RPMI8226 (cell line): ENCODE results near the gene MT1M.
"Not testable (repeated sequence)": the region's sequence is repeated elsewhere in the genome, so short reads cannot be mapped to it uniquely, and the experiment has no call there.

ENCODE experiments used
- DNase-seq: peaks from one replicate; pipeline ENCODE4 v3.0.0-alpha.2; 2015

MT1M gene

DNA sequence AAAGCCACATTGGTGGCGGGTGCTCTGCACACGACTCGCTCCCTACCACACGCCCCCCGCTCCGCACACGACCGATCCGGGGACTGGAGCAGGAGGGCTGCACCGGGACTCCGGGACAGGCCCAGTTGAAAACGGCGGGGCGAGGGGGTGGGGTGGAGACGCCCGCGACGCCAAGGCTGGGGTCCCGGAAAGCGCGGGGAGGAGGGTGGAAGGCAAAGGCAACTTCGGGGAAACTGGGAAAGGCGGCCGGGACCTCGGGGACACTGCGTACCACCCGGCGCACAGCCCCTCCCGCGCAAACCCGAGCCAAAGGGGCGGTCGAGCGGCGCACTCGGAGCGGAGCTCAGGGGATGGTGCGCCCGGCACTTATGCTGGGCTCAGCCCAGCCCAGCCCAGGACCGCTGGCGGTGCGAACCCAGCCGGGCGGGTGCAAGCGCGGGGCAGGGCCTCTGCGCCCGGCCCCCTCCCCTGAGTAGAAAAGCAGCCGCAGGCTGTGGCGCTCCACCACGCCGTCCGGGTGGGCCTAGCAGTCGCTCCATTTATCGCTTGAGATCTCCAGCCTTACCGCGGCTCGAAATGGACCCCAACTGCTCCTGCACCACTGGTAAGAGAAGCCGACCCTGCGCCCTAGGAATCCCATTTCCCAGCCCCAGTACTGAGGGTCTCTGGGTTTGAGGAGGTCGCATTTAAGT lies at the start of gene MT1M:
Gene MT1M, plus strand, starts transcription at position 504 of the 692 bp plus-strand sequence. Its CDS starts 73 bp downstream, at position 577.
- DNase-seq = peak; percentile 23

DNA sequence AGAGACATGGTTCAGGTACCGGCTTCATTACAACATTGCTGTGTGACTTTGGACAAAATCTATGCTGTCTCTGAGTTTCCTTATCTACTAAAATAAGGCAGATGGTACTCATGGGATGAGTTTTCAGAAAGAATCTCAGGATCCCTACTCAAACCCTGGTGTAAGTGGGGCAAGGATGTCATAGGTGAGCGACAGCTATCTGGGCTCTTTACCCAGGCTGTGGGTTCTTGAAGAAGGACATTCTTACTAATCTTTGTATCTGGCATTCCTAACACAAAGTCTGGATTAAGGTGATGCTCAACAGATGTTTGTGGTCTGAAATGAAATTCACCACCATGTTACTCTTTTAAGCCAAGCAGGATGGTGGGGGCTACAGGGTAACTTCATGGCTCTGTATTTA lies 49.5 kb upstream of the MT1M start:
- not testable (repeated sequence) for DNase-seq

- DNase-seq = no peak
Measured at GRCh38 chr16:56583351-56584168, 48.9 kb upstream of the MT1M start.

DNA sequence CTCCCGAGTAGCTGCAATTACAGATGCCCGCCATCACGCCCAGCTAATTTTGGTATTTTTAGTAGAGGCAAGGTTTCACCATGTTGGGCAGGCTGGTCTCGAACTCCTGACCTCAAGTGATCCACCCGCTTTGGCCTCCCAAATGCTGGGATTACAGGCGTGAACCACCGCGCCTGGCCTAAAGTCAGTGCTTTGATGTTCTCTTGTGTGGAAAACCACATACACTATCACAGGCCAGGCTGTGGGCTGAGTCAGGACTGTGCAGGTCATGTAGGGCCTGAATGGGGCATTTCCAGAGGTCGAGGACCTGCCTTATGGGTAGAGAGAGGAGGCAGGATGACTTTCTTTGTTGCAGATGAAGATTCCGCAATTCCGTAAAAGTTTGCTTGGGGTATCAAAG lies 48.2 kb upstream of the MT1M start:
- no peak for DNase-seq

DNA sequence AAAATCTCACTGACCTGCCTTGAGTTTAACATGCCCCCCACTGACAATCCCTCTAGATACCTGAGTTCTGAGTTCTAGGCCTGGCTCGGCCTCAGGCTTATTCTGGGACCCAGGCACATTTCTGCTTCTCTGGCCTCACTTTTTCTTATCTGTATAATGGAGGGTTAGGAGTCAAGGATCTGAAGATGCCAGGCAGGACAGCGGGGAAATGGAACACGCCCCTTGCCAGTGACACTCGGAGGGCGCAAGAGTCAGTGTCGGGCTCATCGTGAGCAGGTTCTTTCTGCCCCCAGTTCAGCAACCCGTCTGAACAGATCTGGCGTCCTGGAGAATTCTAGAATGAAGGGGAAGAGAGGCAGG lies 43.7 kb upstream of the MT1M start:
- DNase-seq = no peak

DNA sequence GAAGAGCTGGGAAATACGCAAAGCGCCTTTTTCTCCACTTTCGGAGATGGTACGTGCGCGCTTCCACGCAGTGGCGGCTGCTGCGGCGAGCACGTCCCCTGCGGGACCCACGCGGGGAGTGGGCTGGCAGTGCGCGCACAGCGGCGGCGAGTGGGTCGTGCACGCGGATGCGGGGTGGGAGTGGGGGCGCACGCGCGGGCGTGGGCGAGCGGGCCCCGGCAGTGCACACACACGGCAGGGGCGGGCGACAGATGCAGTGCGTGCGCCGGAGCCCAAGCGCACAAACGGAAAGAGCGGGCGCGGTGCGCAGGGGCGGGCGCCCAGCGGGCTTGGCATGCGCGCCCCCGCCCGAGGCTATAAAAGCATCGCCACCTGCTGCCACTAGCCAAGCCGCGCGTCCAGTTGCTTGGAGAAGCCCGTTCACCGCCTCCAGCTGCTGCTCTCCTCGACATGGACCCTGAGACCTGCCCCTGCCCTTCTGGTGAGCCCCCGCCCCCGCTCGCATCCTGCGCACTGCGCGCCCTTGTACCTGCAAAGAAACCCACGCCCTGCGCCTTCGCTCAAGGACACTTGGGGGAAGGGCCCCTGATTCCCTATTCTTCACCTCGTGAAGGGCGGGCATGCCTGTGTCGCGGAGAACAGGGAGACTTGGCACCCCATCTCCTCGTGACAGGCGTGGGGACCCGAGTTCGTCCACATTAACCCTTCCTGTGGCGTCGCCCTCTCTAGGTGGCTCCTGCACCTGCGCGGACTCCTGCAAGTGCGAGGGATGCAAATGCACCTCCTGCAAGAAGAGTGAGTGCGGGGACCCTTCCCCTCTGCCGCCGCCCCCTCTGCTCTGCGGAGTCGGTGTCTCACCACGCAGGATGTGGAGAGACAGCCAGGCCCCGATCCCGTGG lies 43.1 kb upstream of the MT1M start, which contains the start of gene MT3:
Gene MT3, plus strand, starts transcription at position 388 of the 899 bp plus-strand sequence. Its CDS starts 63 bp downstream, at position 451.
- peak; percentile 86 for DNase-seq

- DNase-seq = peak; percentile 25
Measured at GRCh38 chr16:56591377-56592060, 40.9 kb upstream of the MT1M start.

DNA sequence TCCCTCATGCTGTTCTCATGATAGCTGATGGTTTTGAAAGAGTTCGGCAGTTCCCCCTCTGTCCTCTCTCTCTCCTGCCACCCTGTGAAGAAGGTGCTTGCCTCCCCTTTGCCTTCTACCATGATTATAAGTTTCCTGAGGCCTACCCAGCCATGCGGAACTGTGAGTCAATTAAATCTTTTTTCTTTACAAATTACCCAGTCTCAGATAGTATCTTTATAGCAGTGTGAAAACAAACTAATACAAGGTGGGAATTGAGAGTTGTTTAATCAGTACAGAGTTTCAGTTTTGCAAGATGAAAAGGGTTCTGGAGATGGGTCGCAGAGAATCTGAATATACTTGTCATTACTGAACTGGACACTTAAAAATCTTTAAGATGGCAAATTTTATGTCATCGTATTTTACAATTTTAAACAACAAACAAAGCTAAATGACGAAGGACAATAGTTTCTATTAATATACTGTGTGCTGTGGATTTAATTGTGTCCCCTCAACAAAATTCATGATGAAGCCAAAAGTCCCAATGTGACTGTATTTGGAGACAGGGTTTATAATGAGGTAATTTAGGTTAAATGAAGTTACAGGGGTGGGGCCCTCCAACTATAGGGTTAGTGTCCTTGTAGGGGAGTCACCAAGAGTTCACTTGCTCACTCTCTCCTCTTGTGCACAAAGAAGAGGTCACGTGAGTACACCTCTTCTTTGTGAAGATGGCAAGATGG lies 38.7 kb upstream of the MT1M start:
- DNase-seq = no peak

DNA sequence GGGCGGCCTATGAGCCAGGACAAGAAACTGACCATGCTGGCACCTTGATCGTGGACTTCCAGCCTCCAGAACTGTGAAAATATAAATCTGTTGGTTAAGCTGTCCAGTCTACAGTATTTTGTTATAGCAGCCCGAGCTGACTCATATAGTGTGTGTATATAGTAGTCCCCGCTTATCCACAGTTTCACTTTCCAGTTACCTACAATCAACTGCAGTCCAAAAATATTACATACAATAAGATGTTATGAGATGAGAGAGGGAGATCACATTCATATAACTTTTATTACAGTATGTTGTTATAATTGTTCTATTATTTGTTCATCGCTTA lies 38.2 kb upstream of the MT1M start:
- DNase-seq = no peak

GRCh38 chr16:56600398-56600999 lies 32.0 kb upstream of the MT1M start:
- peak; percentile 80 for DNase-seq

- no peak for DNase-seq
Measured at GRCh38 chr16:56601325-56601724, 31.1 kb upstream of the MT1M start.

DNA sequence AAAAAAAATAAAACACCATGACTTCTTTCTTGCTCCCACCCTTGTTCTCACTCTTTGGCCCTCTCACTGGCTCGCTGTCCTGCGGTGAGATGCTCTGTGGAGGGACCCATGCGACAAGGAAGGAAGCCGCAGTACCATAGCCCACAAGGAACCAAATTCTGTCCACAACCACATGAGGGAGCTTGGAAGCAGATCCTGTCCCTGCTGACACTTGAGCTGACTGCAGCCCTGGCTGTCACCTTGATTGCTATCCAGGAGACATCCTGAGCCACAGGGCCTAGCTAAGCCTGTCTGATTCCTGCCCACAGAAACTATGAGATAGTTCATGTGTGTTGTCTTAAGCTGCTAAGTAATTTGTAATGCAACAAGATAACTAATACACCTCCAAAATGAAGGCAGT lies 28.9 kb upstream of the MT1M start:
- peak; percentile 72 for DNase-seq

- no peak for DNase-seq
Measured at GRCh38 chr16:56604966-56605365, 27.5 kb upstream of the MT1M start.

DNA sequence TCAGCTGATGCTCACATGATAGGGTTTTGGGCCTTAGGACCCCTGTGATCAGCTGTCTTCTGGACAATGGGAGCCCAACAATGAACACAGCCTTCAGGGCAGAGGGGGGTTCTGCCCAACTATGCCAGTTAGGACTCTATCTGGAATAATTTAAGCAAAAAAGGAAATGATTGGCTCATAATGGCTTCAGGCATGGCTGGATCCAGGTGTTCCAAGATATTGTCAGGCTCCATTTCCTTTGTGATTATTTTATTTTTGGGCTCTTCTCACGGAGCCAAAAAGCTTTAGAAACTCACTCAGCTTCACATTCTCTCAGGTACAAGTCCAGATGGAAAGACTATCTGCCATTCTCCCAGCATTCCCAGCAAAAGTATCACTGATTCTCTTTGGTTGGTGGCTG lies 27.0 kb upstream of the MT1M start:
- no peak for DNase-seq

GRCh38 chr16:56606071-56606475 lies 26.4 kb upstream of the MT1M start:
- DNase-seq = no peak

DNA sequence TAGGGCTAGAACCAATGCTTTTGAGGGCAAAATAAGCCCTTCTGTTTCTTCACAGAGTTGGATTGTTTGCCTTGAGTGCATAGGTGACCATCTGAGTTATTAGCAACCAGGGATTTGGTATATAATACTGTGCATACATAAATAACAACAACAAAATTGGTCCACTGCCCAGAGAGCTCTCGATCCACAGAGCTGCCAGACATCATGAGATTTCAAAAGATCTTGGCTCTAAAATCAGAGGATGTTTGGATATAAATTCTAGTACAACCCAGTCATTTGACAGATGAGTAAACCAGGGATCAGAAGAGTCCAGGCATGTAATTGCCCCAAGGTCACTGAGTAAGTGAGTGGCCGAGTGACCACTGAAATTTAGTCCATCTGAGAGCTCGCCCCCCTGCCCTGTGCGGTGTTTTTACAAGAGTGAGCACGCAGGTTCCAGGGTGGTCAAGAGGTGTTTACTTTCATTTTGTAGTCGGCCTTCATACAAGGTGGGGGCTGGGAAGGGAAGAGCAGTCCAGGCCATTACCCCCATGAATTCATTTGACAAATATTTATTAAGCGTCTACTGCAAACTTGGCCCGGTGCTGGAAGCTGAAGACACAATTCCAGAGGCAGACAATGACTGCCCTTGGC lies 25.9 kb upstream of the MT1M start:
- DNase-seq = no peak

DNA sequence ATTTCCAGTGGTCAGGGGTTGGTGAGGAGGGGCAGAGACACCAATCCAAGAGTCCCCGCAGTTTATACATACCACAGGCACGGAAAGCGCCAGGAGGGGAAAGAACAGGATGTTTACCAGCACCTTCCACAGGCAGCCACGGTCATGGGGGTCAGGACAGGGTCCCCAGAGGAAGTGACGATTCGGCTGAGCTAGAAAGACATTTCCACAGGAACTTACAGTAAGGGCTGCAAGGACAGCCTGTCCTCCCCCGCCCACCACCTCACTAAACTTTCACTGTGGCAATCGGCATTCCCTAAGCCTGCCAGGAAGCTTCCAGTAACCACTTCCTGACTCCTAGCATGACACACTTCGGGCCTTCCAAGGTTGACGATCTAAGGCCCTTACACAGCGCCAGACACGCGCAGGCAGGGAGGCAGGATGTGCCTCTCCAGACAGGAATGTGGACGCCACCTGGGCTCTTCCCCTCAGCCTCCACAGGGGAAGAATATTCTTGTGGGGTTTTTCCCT lies 25.3 kb upstream of the MT1M start:
- no peak for DNase-seq

DNA sequence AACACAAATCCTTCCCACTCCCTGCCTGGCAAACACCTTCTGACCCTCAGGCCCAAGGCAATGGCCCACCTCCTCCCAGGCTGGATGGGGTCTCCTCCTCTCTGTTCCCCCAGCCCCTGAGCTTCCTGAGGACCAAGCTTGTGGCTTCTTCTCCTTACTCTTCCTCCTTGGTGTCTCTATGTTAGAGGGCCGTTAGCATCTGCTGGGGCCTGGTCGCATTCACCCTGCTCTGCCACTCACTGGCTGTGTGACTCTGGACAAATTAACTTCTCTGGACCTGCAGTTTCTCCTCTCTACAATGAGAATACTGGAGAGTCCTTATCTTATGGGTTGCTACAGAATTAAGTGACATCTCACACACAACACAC lies 24.8 kb upstream of the MT1M start:
- DNase-seq = no peak

GRCh38 chr16:56608043-56608875 lies 24.2 kb upstream of the MT1M start, which contains the start of gene MT2A:
Gene MT2A, plus strand, starts transcription at chr16:56608584. Its CDS starts 72 bp downstream, at chr16:56608656.
- peak; percentile 97 for DNase-seq
